Measurements from ENCODE around the gene FAM78B.

The FAM78B gene

DNA sequence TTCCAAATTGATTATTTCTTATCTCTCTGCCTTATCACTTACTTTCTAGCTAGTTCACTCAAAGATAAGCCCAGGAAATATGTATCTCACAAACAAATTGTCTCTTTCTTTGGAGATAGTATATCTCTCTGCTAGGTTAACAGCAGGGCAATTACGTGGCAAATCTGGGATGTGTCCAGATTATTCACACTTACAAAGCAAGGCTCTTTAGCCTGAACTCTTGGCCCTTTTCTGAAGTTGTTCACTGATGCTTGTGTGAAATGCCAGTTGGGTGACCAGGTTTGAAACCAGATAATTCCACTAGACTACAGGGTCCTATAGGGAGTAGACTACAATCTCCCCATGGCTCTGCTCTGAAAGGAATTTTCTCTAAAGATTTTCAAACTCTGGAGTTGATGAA, 30.8 kb upstream of the FAM78B start:
- Histone ChIP-seq H3K9me2 (replicated peaks; ENCODE audit: low read depth, low read length) (no peaks in the 10 kb centered on the region; the same call in 1 of the 2 replicates), H3K4me1 (ENCODE audit: insufficient read depth, low read length, poor library complexity, severe bottlenecking) (no peaks in the 10 kb centered on the region), H3K79me2 (ENCODE audit: insufficient read depth, low read length) (no peaks in the 10 kb centered on the region), H3K4me3 (ENCODE audit: low read length, poor library complexity, severe bottlenecking) (no peak overlapping the region), H3K36me3 (ENCODE audit: insufficient read depth, low read length) (no peaks in the 10 kb centered on the region), H3K9me3 (ENCODE audit: insufficient read depth, low read depth, low read length) (no peaks in the 10 kb centered on the region), H3F3A (ENCODE audit: low read depth) (no peaks in the 10 kb centered on the region), H4K20me1 (ENCODE audit: insufficient read depth, low read length, poor library complexity, severe bottlenecking) (no peaks in the 10 kb centered on the region), H3K9ac (ENCODE audit: low read depth, low read length, poor library complexity, severe bottlenecking) (no peak overlapping the region), H3K4me2 (ENCODE audit: low read depth, low read length, poor library complexity, severe bottlenecking) (no peak overlapping the region), H2AFZ (ENCODE audit: low read length) (no peak overlapping the region), H3K27me3 (ENCODE audit: insufficient read depth, low read length, poor library complexity, severe bottlenecking) (no peaks in the 10 kb centered on the region)
- TF ChIP-seq EZH2phosphoT487 (IDR thresholded peaks at IDR 0.05; ENCODE audit: borderline replicate concordance): no peak
- TF ChIP-seq, protein P1, sequence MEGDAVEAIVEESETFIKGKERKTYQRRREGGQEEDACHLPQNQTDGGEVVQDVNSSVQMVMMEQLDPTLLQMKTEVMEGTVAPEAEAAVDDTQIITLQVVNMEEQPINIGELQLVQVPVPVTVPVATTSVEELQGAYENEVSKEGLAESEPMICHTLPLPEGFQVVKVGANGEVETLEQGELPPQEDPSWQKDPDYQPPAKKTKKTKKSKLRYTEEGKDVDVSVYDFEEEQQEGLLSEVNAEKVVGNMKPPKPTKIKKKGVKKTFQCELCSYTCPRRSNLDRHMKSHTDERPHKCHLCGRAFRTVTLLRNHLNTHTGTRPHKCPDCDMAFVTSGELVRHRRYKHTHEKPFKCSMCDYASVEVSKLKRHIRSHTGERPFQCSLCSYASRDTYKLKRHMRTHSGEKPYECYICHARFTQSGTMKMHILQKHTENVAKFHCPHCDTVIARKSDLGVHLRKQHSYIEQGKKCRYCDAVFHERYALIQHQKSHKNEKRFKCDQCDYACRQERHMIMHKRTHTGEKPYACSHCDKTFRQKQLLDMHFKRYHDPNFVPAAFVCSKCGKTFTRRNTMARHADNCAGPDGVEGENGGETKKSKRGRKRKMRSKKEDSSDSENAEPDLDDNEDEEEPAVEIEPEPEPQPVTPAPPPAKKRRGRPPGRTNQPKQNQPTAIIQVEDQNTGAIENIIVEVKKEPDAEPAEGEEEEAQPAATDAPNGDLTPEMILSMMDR (conservative IDR thresholded peaks at IDR 0.05; ENCODE audit: low read length): no peak

DNA sequence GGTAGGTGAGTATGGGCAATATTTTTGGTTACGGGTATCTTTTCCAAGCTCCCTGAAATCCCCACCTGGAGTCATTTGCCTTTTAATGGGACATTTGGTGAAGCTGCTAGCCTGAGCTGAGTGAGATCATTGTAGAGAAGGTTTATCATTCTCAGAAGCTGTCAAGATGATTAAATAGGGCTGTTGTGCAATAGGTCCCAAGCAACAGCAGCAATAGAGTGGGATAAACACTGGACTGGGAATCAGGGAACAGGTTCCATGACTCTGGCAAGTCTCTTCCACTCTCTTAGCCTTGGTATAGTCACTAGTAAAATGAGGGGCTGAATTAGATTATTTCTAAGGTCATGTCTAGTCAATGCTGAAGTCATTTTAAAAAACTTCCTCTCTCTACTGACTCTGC, 30.3 kb upstream of the FAM78B start:
- H3K79me2 ChIP-seq (ENCODE audit: insufficient read depth, low read length): no peaks in the 10 kb centered on the region
- no peaks in the 10 kb centered on the region for H4K20me1 ChIP-seq (ENCODE audit: insufficient read depth, low read length, poor library complexity, severe bottlenecking)
- no peaks in the 10 kb centered on the region for H3K9me3 ChIP-seq (ENCODE audit: insufficient read depth, low read depth, low read length)
- no peaks in the 10 kb centered on the region for H3F3A ChIP-seq (ENCODE audit: low read depth)
- H3K9me2 ChIP-seq (replicated peaks; ENCODE audit: low read depth, low read length): no peaks in the 10 kb centered on the region; the same call in 1 of the 2 replicates
- H2AFZ ChIP-seq (ENCODE audit: low read length): no peak overlapping the region
- H3K36me3 ChIP-seq (ENCODE audit: insufficient read depth, low read length): no peaks in the 10 kb centered on the region
- TF ChIP-seq, protein P1 (conservative IDR thresholded peaks at IDR 0.05; ENCODE audit: low read length): no peak
- no peak for TF ChIP-seq EZH2phosphoT487 (IDR thresholded peaks at IDR 0.05; ENCODE audit: borderline replicate concordance)
- H3K4me3 ChIP-seq (ENCODE audit: low read length, poor library complexity, severe bottlenecking): no peak overlapping the region
- H3K27me3 ChIP-seq (ENCODE audit: insufficient read depth, low read length, poor library complexity, severe bottlenecking): no peaks in the 10 kb centered on the region
- H3K4me1 ChIP-seq (ENCODE audit: insufficient read depth, low read length, poor library complexity, severe bottlenecking): no peaks in the 10 kb centered on the region
- no peak overlapping the region for H3K9ac ChIP-seq (ENCODE audit: low read depth, low read length, poor library complexity, severe bottlenecking)
- H3K4me2 ChIP-seq (ENCODE audit: low read depth, low read length, poor library complexity, severe bottlenecking): no peak overlapping the region

DNA sequence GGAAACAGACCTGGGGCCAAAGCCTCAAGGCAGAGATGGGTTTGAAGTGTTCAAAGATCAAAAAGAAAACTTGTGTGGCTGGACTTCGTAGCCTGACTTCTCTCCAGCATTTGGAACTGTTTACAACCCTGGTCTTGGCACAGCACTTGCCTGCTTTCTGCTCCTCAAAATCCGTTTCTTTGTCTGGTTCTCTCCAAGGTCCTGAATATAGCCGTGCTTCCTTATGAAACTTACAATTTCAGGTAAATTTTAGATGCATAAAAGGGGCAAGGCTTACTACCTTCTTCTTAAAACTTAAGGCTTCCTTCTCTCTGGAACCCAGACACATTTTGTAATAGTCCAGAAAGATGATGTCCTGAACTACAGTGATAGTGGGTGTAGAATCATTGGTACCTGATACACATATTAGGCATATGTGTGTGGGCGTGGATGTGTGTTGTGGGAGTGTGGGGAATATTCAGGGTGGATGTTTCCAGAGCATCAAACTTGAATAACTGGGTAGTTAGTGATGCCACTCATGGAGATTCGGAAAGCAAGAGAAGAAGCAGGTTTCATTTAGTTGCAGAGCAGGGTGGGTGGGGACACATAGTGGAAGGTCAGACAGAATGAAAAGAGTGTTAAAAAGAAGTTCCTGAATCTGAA, 26.4 kb upstream of the FAM78B start:
- H3K27me3 ChIP-seq (ENCODE audit: insufficient read depth, low read length, poor library complexity, severe bottlenecking): no peaks in the 10 kb centered on the region

More for the DNA sequence above, 26.4 kb upstream of the FAM78B start:
- Histone ChIP-seq H3K79me2 (ENCODE audit: insufficient read depth, low read length) (no peaks in the 10 kb centered on the region), H3K4me1 (ENCODE audit: insufficient read depth, low read length, poor library complexity, severe bottlenecking) (no peaks in the 10 kb centered on the region), H4K20me1 (ENCODE audit: insufficient read depth, low read length, poor library complexity, severe bottlenecking) (no peaks in the 10 kb centered on the region), H3K4me2 (ENCODE audit: low read depth, low read length, poor library complexity, severe bottlenecking) (no peak overlapping the region), H3K36me3 (ENCODE audit: insufficient read depth, low read length) (no peaks in the 10 kb centered on the region), H3K9ac (ENCODE audit: low read depth, low read length, poor library complexity, severe bottlenecking) (no peak overlapping the region), H3K4me3 (ENCODE audit: low read length, poor library complexity, severe bottlenecking) (no peak overlapping the region), H3F3A (ENCODE audit: low read depth) (no peaks in the 10 kb centered on the region), H3K9me3 (ENCODE audit: insufficient read depth, low read depth, low read length) (no peaks in the 10 kb centered on the region), H2AFZ (ENCODE audit: low read length) (no peak overlapping the region), H3K9me2 (replicated peaks; ENCODE audit: low read depth, low read length) (no peaks in the 10 kb centered on the region)
- no peak for TF ChIP-seq EZH2phosphoT487 (IDR thresholded peaks at IDR 0.05; ENCODE audit: borderline replicate concordance)
- TF ChIP-seq, protein P1 (conservative IDR thresholded peaks at IDR 0.05; ENCODE audit: low read length): no peak
